ENCODE results near the gene TVP23A. TPM values are rescaled to one million over a fixed set of nuclear protein-coding genes. Genes with fewer than 3 reads are reported as not detected.
A peak's percentile ranks its signal among the peaks of the same experiment; 100 is the strongest.

The TVP23A gene
- total and polyA plus RNA-seq, 10 of the 15 experiments (the other 5 are each of a cell fraction or from before 2014, with no cell fraction given), result 1.1 to 6.4 (median 2.2) TPM

DNA sequence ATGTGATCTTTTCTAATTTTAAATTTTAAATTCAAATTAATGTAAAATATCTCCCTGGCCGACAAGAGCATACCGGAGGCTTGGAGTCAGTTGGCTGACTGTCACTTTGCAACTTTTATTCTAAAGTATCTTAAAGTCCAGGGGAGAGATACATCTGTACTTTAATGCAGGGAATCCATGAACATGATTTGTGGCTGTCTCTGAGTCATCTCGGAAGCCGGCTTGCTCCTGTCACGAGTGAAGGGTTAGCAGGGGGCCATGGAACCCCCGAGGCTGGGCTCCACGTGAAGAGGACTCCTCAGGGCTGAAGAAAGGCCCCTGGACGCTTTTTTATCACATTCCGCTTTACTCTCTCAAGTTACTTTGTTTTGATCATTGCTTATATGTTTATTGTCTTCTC lies 13.3 kb downstream of the TVP23A start:
- H3K4me2 ChIP-seq (ENCODE audit: control insufficient read depth, insufficient read depth), result no peak overlapping the region
- H3K27me3 ChIP-seq (replicated peaks in 1 of 2; ENCODE audit: control insufficient read depth in 2 of 2, insufficient read depth in 2 of 2, low read length in 1 of 2), result no peaks in the 10 kb centered on the region
- ATAC-seq (peak; percentile 72), FAIRE-seq (no peak), DNase-seq (ENCODE audit: low read depth, low spot score) (no peak)
- in situ Hi-C loops (cut with MboI) (no loop called here), intact Hi-C loops (cut with micrococcal nuclease; ENCODE audit: unreplicated experiment) (no loop called here)
- ChIA-PET SMC1A (ENCODE audit: uncharacterized antibody, unreplicated experiment) (interaction anchor here (0.7 to 2.3 kb wide), 5 partner anchors 14 to 61 kb away, joined by 3 to 11 read pairs (median 8); no protein-coding TSS in a partner anchor), POLR2A (interaction anchor here (0.6 to 1.6 kb wide), 5 partner anchors 13 to 61 kb away, joined by 3 to 4 read pairs (median 4); no protein-coding TSS in a partner anchor), CTCF (interaction anchor here (1.2 to 1.9 kb wide), 3 partner anchors 31 to 71 kb away, joined by 3 to 6 read pairs (median 4); partner anchors contain the start of gene CIITA), RAD21 (ENCODE audit: unreplicated experiment) (interaction anchor here (1.0 to 1.2 kb wide), 2 partner anchors 20 to 73 kb away, joined by 3 read pairs; no protein-coding TSS in a partner anchor)
- WGBS (ENCODE audit: insufficient coverage, insufficient replicate concordance, low lambda C conversion rate, missing lambda C conversion rate), result 26% methylated on average over 9 of the region's 9 CpGs
- no peak overlapping the region for H2AFZ ChIP-seq (ENCODE audit: control insufficient read depth, low read depth, low read length)
- peaks cover 0 to 2% of the 10 kb centered on the region in 2 experiments; a peak in 1 of 4 replicates for H3K36me3 ChIP-seq (ENCODE audit: control insufficient read depth in 2 of 2, insufficient read depth in 2 of 2, low read length in 1 of 2)
- no peaks in the 10 kb centered on the region for H4K20me1 ChIP-seq (ENCODE audit: control insufficient read depth, insufficient read depth)
- 0 out of 2 replicates have a peak overlapping the region, but pooled peaks have one; percentile 3 for H3K27ac ChIP-seq (ENCODE audit: control insufficient read depth, insufficient read depth)
- H3K9me3 ChIP-seq (replicated peaks; ENCODE audit: control insufficient read depth, insufficient read depth, low read length), result peaks cover 6% of the 10 kb centered on the region
- no TSS peak for BruUV-seq (replicated peaks)
- H3K4me1 ChIP-seq (ENCODE audit: control insufficient read depth, insufficient read depth, low read length), result peaks cover 56% of the 10 kb centered on the region
- no peaks in the 10 kb centered on the region for H3K79me2 ChIP-seq (ENCODE audit: control insufficient read depth, insufficient read depth, low read length)
- no peak overlapping the region for H3K4me3 ChIP-seq
- H3K9ac ChIP-seq (ENCODE audit: control insufficient read depth, insufficient read depth, low read length), result no peak overlapping the region
- TF ChIP-seq IRF4 (IDR thresholded peaks at IDR 0.05; ENCODE audit: low read depth, low read length) (0 out of 2 replicates have a peak, but pooled peaks have one; percentile 32), MYB (IDR thresholded peaks at IDR 0.05; ENCODE audit: borderline replicate concordance, low read depth, low read length) (no peak), ZNF622 (IDR thresholded peaks at IDR 0.05) (no peak), TCF3 (IDR thresholded peaks at IDR 0.05; ENCODE audit: borderline replicate concordance, insufficient read depth, low read depth, low read length) (0 out of 2 replicates have a peak, but pooled peaks have one; percentile 21), JUNB (IDR thresholded peaks at IDR 0.05) (peak; percentile 70), RAD51 (IDR thresholded peaks at IDR 0.05) (peak; percentile 24; the same call in 1 of the 2 replicates), POU2F2 (IDR thresholded peaks at IDR 0.05; ENCODE audit: borderline replicate concordance, low read depth, low read length) (no peak), SREBF2 (IDR thresholded peaks at IDR 0.05; ENCODE audit: low read length) (no peak), SREBF1 (IDR thresholded peaks at IDR 0.05; ENCODE audit: low read length) (no peak), IKZF1 (conservative IDR thresholded peaks at IDR 0.05) (no peak), RELA (IDR thresholded peaks at IDR 0.05; ENCODE audit: borderline replicate concordance, partially characterized antibody) (no peak), JUND (IDR thresholded peaks at IDR 0.05; ENCODE audit: low read depth, low read length) (peak; percentile 51; the same call in 1 of the 2 replicates), CBX5 (IDR thresholded peaks at IDR 0.05; ENCODE audit: low read depth) (no peak), RBBP5 (conservative IDR thresholded peaks at IDR 0.05) (no peak), CBFB (IDR thresholded peaks at IDR 0.05; ENCODE audit: low read depth) (no peak), CBX3 (IDR thresholded peaks at IDR 0.05; ENCODE audit: borderline replicate concordance, low read depth) (no peak), GABPA (IDR thresholded peaks at IDR 0.05; ENCODE audit: low read depth) (0 out of 2 replicates have a peak, but pooled peaks have one; percentile 11), NRF1 (conservative IDR thresholded peaks at IDR 0.05; ENCODE audit: low read depth, low read length) (no peak), EP300 (IDR thresholded peaks at IDR 0.05; ENCODE audit: borderline replicate concordance in 1 of 2, control insufficient read depth in 1 of 2, low read depth in 2 of 2, low read length in 2 of 2) (peak; percentile 48 to 49; a peak in 1 of 4 replicates)
- TF ChIP-seq, protein P1, sequence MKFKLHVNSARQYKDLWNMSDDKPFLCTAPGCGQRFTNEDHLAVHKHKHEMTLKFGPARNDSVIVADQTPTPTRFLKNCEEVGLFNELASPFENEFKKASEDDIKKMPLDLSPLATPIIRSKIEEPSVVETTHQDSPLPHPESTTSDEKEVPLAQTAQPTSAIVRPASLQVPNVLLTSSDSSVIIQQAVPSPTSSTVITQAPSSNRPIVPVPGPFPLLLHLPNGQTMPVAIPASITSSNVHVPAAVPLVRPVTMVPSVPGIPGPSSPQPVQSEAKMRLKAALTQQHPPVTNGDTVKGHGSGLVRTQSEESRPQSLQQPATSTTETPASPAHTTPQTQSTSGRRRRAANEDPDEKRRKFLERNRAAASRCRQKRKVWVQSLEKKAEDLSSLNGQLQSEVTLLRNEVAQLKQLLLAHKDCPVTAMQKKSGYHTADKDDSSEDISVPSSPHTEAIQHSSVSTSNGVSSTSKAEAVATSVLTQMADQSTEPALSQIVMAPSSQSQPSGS (IDR thresholded peaks at IDR 0.05; ENCODE audit: low read length), result 0 out of 2 replicates have a peak, but pooled peaks have one; percentile 21
- TF ChIP-seq, protein P2, sequence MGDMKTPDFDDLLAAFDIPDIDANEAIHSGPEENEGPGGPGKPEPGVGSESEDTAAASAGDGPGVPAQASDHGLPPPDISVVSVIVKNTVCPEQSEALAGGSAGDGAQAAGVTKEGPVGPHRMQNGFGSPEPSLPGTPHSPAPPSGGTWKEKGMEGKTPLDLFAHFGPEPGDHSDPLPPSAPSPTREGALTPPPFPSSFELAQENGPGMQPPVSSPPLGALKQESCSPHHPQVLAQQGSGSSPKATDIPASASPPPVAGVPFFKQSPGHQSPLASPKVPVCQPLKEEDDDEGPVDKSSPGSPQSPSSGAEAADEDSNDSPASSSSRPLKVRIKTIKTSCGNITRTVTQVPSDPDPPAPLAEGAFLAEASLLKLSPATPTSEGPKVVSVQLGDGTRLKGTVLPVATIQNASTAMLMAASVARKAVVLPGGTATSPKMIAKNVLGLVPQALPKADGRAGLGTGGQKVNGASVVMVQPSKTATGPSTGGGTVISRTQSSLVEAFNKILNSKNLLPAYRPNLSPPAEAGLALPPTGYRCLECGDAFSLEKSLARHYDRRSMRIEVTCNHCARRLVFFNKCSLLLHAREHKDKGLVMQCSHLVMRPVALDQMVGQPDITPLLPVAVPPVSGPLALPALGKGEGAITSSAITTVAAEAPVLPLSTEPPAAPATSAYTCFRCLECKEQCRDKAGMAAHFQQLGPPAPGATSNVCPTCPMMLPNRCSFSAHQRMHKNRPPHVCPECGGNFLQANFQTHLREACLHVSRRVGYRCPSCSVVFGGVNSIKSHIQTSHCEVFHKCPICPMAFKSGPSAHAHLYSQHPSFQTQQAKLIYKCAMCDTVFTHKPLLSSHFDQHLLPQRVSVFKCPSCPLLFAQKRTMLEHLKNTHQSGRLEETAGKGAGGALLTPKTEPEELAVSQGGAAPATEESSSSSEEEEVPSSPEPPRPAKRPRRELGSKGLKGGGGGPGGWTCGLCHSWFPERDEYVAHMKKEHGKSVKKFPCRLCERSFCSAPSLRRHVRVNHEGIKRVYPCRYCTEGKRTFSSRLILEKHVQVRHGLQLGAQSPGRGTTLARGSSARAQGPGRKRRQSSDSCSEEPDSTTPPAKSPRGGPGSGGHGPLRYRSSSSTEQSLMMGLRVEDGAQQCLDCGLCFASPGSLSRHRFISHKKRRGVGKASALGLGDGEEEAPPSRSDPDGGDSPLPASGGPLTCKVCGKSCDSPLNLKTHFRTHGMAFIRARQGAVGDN (IDR thresholded peaks at IDR 0.05), result peak; percentile 34; the same call in 1 of the 2 replicates
